NCI-H1105 treated with DMSO at 0.1 percent for 48 hours (cell line): ENCODE measurements around the gene GRXCR2.

Experiments used
- DNase-seq: peaks from one replicate; lab custom pipeline; 2025; lab: John Stamatoyannopoulos, UW

Gene GRXCR2

GRCh38 chr5:145834917-145835847 lies 37.6 kb downstream of the GRXCR2 start, which contains the start of gene PRELID2:
TSS of gene PRELID2 (minus strand) at chr5:145835342. CDS start at chr5:145835251, 91 bp downstream.
- DNase-seq = no peak

GRCh38 chr5:145834554-145834916 lies 38.3 kb downstream of the GRXCR2 start:
- no peak for DNase-seq

- no peak for DNase-seq
These were observed 39.1 kb downstream of the GRXCR2 start for GRCh38 chr5:145833631-145834200.

- no peak for DNase-seq
These were observed 42.2 kb downstream of the GRXCR2 start for GRCh38 chr5:145830594-145830993.

- peak; percentile 57 for DNase-seq
These were observed 43.0 kb downstream of the GRXCR2 start for GRCh38 chr5:145829708-145830361.

GRCh38 chr5:145826895-145827674 lies 45.7 kb downstream of the GRXCR2 start:
- peak; percentile 2 for DNase-seq

GRCh38 chr5:145825751-145826180 lies 47.0 kb downstream of the GRXCR2 start:
- peak; percentile 38 for DNase-seq

GRCh38 chr5:145824040-145824439 lies 48.8 kb downstream of the GRXCR2 start:
- DNase-seq = no peak

- no peak for DNase-seq
These were observed 54.2 kb downstream of the GRXCR2 start for GRCh38 chr5:145818604-145819003.

- no peak for DNase-seq
These were observed 59.9 kb downstream of the GRXCR2 start for GRCh38 chr5:145812877-145813276.

GRCh38 chr5:145811834-145812625 lies 60.8 kb downstream of the GRXCR2 start:
- DNase-seq = peak; percentile 16
